Breast epithelium (tissue), 3 donors: ENCODE results near the gene MAP2K4.

Experiments
- CTCF ChIP-seq, 3 donors: fragments of 450-650 bp; IDR thresholded peaks; one replicate each; pipeline ENCODE4 v1.5.1; 2016 to 2017; ENCODE audit warnings: antibody characterized with exemption in 3 of 3, mild to moderate bottlenecking in 3 of 3, moderate library complexity in 3 of 3
- POLR2A ChIP-seq: fragments of 450-650 bp; IDR thresholded peaks from one replicate; pipeline ENCODE4 v1.6.1; 2016; ENCODE audit warnings: antibody characterized with exemption, mild to moderate bottlenecking, moderate library complexity
- POLR2AphosphoS5 ChIP-seq, 3 donors: sonication (generic); formaldehyde crosslinking; IDR thresholded peaks; one replicate each; pipeline ENCODE4 v1.6.1; 2017; ENCODE audit warnings: antibody characterized with exemption in 3 of 3

GRCh38 chr17:12098568-12098967 lies 77.9 kb downstream of the MAP2K4 start:
- TF ChIP-seq CTCF (IDR thresholded peaks at IDR 0.05) (no peak), POLR2A (no peak), POLR2AphosphoS5 (IDR thresholded peaks at IDR 0.05) (no peak)
